GM12878 (cell line): ENCODE data around the gene NSFL1C. TPM values are rescaled to one million over a fixed set of nuclear protein-coding genes. Genes with fewer than 3 reads are reported as not detected.

ENCODE experiments used
- ATAC-seq: fragments of 200-7000 bp; cut with Tn5 transposase; 3 replicates; pipeline ENCODE4 v1.9.1; 2020; ENCODE audit warnings: mild to moderate bottlenecking, moderate library complexity
- BruUV-seq: library from RNA; stranded (reverse); fragments of 400-500 nt; replicated peaks from 2 replicates; lab custom pipeline; 2021; lab: Mats Ljungman, UMichigan
- CTCF ChIA-PET: fragments of 300-600 bp; sonication (Branson Sonifier 250); formaldehyde crosslinking; extraction: SDS; loops from one replicate; lab custom pipeline; 2021; ENCODE audit warnings: inconsistent platforms; lab: Yijun Ruan, JAX
- POLR2A ChIA-PET: fragments of 350-600 bp; formaldehyde crosslinking; extraction: SDS; loops from one replicate; lab custom pipeline; 2021; ENCODE audit warnings: inconsistent platforms; lab: Charles Lee
- RAD21 ChIA-PET: fragments of 300-600 bp; sonication (Branson Sonifier 250); formaldehyde crosslinking; loops from one replicate; lab custom pipeline; 2023; ENCODE audit warnings: antibody characterized with exemption; ENCODE audit not compliant: unreplicated experiment; lab: Charles Lee
- SMC1A ChIA-PET: fragments of 300-600 bp; sonication (Branson Sonifier 250); formaldehyde crosslinking; loops from one replicate; lab custom pipeline; 2023; ENCODE audit not compliant: unreplicated experiment, uncharacterized antibody; lab: Charles Lee
- DNase-seq: peaks from one replicate; pipeline ENCODE4 v3.0.0-alpha.2; 2011; ENCODE audit warnings: low read depth, low spot score
- FAIRE-seq: peaks from 3 replicates; lab custom pipeline; 2011; peaks lifted over from hg19 to GRCh38; lab: Jason Lieb, UNC
- H2AFZ ChIP-seq: 2 replicates; pipeline ENCODE4 v1.6.0; 2011; ENCODE audit warnings: low read depth, low read length, control low read depth; ENCODE audit not compliant: control insufficient read depth
- H3K27ac ChIP-seq: 2 replicates; pipeline ENCODE4 v1.5.1; 2011; ENCODE audit warnings: control low read depth; ENCODE audit not compliant: control insufficient read depth, insufficient read depth
- H3K27me3 ChIP-seq, 2 experiments: replicated peaks in 1 of 2; 2 replicates each; pipeline versions ENCODE4 v1.6.0 to v1.6.1; 2011; ENCODE audit warnings: low read length in 1 of 2; ENCODE audit not compliant: control insufficient read depth in 2 of 2, insufficient read depth in 2 of 2
- H3K36me3 ChIP-seq, 2 experiments: 2 replicates each; pipeline ENCODE4 v1.5.1; 2011; ENCODE audit warnings: low read length in 1 of 2; ENCODE audit not compliant: control insufficient read depth in 2 of 2, insufficient read depth in 2 of 2
- H3K4me1 ChIP-seq: 2 replicates; pipeline ENCODE4 v1.6.1; 2011; ENCODE audit warnings: mild to moderate bottlenecking, low read length, moderate library complexity, mixed read lengths; ENCODE audit not compliant: control insufficient read depth, insufficient read depth
- H3K4me2 ChIP-seq: 2 replicates; pipeline ENCODE4 v1.6.0; 2011; ENCODE audit warnings: control low read depth; ENCODE audit not compliant: control insufficient read depth, insufficient read depth
- H3K4me3 ChIP-seq: fragments of 200-600 bp; sonication (generic); 2 replicates; pipeline ENCODE4 v1.5.1; 2016
- H3K79me2 ChIP-seq: 2 replicates; pipeline ENCODE4 v1.6.0; 2011; ENCODE audit warnings: low read length; ENCODE audit not compliant: control insufficient read depth, insufficient read depth
- H3K9ac ChIP-seq: 2 replicates; pipeline ENCODE4 v1.8.0; 2011; ENCODE audit warnings: low read length, control low read depth, mixed read lengths; ENCODE audit not compliant: control insufficient read depth, insufficient read depth
- H3K9me3 ChIP-seq: replicated peaks from 3 replicates; pipeline ENCODE4 v1.5.1; 2011; ENCODE audit warnings: mild to moderate bottlenecking, low read length; ENCODE audit not compliant: control insufficient read depth, insufficient read depth
- H4K20me1 ChIP-seq: 2 replicates; pipeline ENCODE4 v1.6.0; 2011; ENCODE audit not compliant: control insufficient read depth, insufficient read depth
- CREB1 ChIP-seq: IDR thresholded peaks from 2 replicates; pipeline ENCODE4 v1.6.1; 2012; ENCODE audit warnings: low read depth, mild to moderate bottlenecking, inconsistent platforms
- ETV6 ChIP-seq, 2 experiments: fragments of 450-650 bp in 1 of 2; IDR thresholded peaks in 1 of 2; conservative IDR thresholded peaks in 1 of 2; 2 replicates each; pipeline ENCODE4 v1.6.1; 2014; ENCODE audit warnings: antibody characterized with exemption in 1 of 2, borderline replicate concordance in 1 of 2, low read depth in 1 of 2, mild to moderate bottlenecking in 1 of 2, moderate library complexity in 1 of 2
- KDM1A ChIP-seq: fragments of 200-600 bp; sonication (generic); IDR thresholded peaks from 2 replicates; pipeline ENCODE4 v1.6.1; 2016; ENCODE audit warnings: borderline replicate concordance
- MTA3 ChIP-seq: IDR thresholded peaks from 2 replicates; pipeline ENCODE4 v1.6.1; 2012; ENCODE audit warnings: low read length, inconsistent platforms, borderline replicate concordance
- NR2F1 ChIP-seq: fragments of 450-650 bp; conservative IDR thresholded peaks from 2 replicates; pipeline ENCODE4 v1.6.1; 2017; ENCODE audit warnings: mild to moderate bottlenecking
- POLR2AphosphoS5 ChIP-seq: IDR thresholded peaks from 2 replicates; pipeline ENCODE4 v1.6.1; 2011; ENCODE audit warnings: mild to moderate bottlenecking, low read length, inconsistent platforms
- SIX5 ChIP-seq: IDR thresholded peaks from 2 replicates; pipeline ENCODE4 v1.6.1; 2011; ENCODE audit warnings: mild to moderate bottlenecking, low read depth, low read length, moderate library complexity; ENCODE audit not compliant: severe bottlenecking
- SREBF1 ChIP-seq: IDR thresholded peaks from 2 replicates; pipeline ENCODE4 v1.6.1; 2012; ENCODE audit warnings: mild to moderate bottlenecking, low read length
- TAF1 ChIP-seq: IDR thresholded peaks from 2 replicates; pipeline ENCODE4 v1.6.1; 2011; ENCODE audit warnings: mild to moderate bottlenecking, low read depth, low read length, borderline replicate concordance
- TCF7 ChIP-seq: IDR thresholded peaks from 2 replicates; pipeline ENCODE4 v1.6.1; 2014; ENCODE audit warnings: antibody characterized with exemption, borderline replicate concordance
- WGBS: methylation state at CpG from one replicate; pipeline ENCODE4 v1.1.6; 2016; ENCODE audit warnings: low lambda C conversion rate; ENCODE audit not compliant: insufficient replicate concordance, insufficient coverage; ENCODE audit errors: missing lambda C conversion rate; 5-methylcytosine and 5-hydroxymethylcytosine counted together
- in situ Hi-C: fragments of 300-500 bp; cut with MboI; formaldehyde crosslinking; loops from 9 replicates; pipeline ENCODE4 v1.14.3; 2018; ENCODE audit warnings: mixed read lengths
- intact Hi-C: fragments of 100-400 bp; cut with micrococcal nuclease; formaldehyde crosslinking; loops from one replicate; pipeline ENCODE4 v1.14.2; 2022; ENCODE audit not compliant: unreplicated experiment
- polyA plus RNA-seq, 11 experiments: library from polyadenylated mRNA; depleted of rRNA in 4 of 11; unstranded in 6 of 11; stranded (reverse) in 5 of 11; fragments of >200 nt; fragmentation: Nextera tagmentation in 4 of 11; fragmentation: Illumina TruSeq in 1 of 11; extraction: Ambion mirVana in 4 of 11; extraction: Trizol in 1 of 11; gene quantifications; 1 replicate in 1 of 11; 2 replicates in 10 of 11; pipeline versions ENCODE4 v1.2.1 to v1.2.3, GENCODE V29; 2011 to 2016; ENCODE audit warnings: inconsistent platforms in 2 of 11, missing spikeins in 2 of 11, low read depth in 1 of 11
- total RNA-seq, 4 experiments: library from RNA; depleted of rRNA in 3 of 4; stranded (reverse); fragments of >200 nt in 3 of 4; fragmentation: Illumina TruSeq in 1 of 4; extraction: Trizol in 1 of 4; gene quantifications; 2 replicates each; pipeline versions ENCODE4 v1.2.1 to v1.2.3, GENCODE V29; 2013 to 2021

Gene NSFL1C
- total and polyA plus RNA-seq, 10 of the 15 experiments (the other 5 are each of a cell fraction or from before 2014, with no cell fraction given), result 21.5 to 100 (median 38.1) TPM

- ChIA-PET CTCF (interaction anchor here (4.2 kb wide), 1 partner anchor 13 kb away, joined by 28 read pairs; no protein-coding TSS in a partner anchor), SMC1A (interaction anchor here (2.0 kb wide), 1 partner anchor 13 kb away, joined by 5 read pairs; no protein-coding TSS in a partner anchor), RAD21 (interaction anchor here (1.0 to 1.4 kb wide), 2 partner anchors 13 to 19 kb away, joined by 3 to 5 read pairs; no protein-coding TSS in a partner anchor), POLR2A (no interaction called here)
- ATAC-seq (no peak), FAIRE-seq (no peak), DNase-seq (no peak)
- Histone ChIP-seq H3K4me3 (no peak overlapping the region), H3K4me2 (no peak overlapping the region), H3K4me1 (no peaks in the 10 kb centered on the region; the same call in 1 of the 2 replicates), H3K27ac (no peak overlapping the region), H3K9me3 (no peaks in the 10 kb centered on the region; the same call in 2 of the 3 replicates), H3K36me3 (no peaks in the 10 kb centered on the region), H3K9ac (no peak overlapping the region), H3K27me3 (peaks cover 0 to 2% of the 10 kb centered on the region in 2 experiments; a peak in 1 of 4 replicates), H2AFZ (no peak overlapping the region), H4K20me1 (no peaks in the 10 kb centered on the region), H3K79me2 (no peaks in the 10 kb centered on the region)
- TF ChIP-seq ETV6 (conservative IDR thresholded peaks at IDR 0.05 in 1 of 2, IDR thresholded peaks at IDR 0.05 in 1 of 2; ENCODE audit: borderline replicate concordance in 1 of 2, low read depth in 1 of 2), result no peak
- TF ChIP-seq KDM1A, result no peak
- no peak for TF ChIP-seq POLR2AphosphoS5
- TF ChIP-seq TCF7, result no peak
- no peak for TF ChIP-seq NR2F1
- no peak for TF ChIP-seq SIX5
- TF ChIP-seq TAF1, result no peak
- no peak for TF ChIP-seq MTA3
- no peak for TF ChIP-seq CREB1
- TF ChIP-seq SREBF1, result no peak
- in situ Hi-C loops (no loop called here), intact Hi-C loops (no loop called here)
- BruUV-seq, result no TSS peak
- WGBS, result 45% methylated on average over 9 of the region's 9 CpGs
These were observed 24.1 kb upstream of the NSFL1C start for GRCh38 chr20:1490643-1491195.
